Testis (tissue), 2 donors: Measurements from ENCODE around the gene SLC9B2.

Experiments
- POLR2A ChIP-seq: fragments of 450-650 bp; IDR thresholded peaks from one replicate; pipeline ENCODE4 v1.6.1; 2017; ENCODE audit warnings: antibody characterized with exemption, mild to moderate bottlenecking, moderate library complexity
- TF ChIP-seq, protein P1 (sequence below), 3 experiments: fragments of 450-650 bp in 2 of 3; fragments of 200-600 bp in 1 of 3; sonication (generic) in 1 of 3; IDR thresholded peaks; one replicate each; pipeline ENCODE4 v1.5.1; 2016 to 2019; ENCODE audit warnings: antibody characterized with exemption in 3 of 3, mild to moderate bottlenecking in 2 of 3, moderate library complexity in 1 of 3

DNA sequence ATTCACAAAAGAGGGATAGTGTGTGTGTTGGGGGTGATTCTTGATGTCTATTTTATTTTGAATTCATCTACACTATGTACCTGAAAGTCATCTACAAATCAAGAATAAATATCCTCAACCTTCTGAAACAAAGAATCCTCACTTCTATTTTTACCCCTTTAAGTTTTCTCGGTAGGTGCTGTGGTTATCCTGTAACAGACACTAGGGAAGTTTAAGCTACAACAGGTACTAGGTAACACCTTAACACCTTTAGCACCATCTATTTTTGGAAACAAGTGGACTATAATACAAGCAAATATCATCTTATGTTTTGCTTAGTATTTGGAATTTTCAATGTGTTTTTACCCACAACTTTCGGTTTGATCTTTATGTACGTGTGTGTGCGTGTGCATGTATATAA lies 35.0 kb upstream of the SLC9B2 start:
- TF ChIP-seq, protein P1, sequence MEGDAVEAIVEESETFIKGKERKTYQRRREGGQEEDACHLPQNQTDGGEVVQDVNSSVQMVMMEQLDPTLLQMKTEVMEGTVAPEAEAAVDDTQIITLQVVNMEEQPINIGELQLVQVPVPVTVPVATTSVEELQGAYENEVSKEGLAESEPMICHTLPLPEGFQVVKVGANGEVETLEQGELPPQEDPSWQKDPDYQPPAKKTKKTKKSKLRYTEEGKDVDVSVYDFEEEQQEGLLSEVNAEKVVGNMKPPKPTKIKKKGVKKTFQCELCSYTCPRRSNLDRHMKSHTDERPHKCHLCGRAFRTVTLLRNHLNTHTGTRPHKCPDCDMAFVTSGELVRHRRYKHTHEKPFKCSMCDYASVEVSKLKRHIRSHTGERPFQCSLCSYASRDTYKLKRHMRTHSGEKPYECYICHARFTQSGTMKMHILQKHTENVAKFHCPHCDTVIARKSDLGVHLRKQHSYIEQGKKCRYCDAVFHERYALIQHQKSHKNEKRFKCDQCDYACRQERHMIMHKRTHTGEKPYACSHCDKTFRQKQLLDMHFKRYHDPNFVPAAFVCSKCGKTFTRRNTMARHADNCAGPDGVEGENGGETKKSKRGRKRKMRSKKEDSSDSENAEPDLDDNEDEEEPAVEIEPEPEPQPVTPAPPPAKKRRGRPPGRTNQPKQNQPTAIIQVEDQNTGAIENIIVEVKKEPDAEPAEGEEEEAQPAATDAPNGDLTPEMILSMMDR (IDR thresholded peaks at IDR 0.05) = no peak
- no peak for TF ChIP-seq POLR2A
